GM21528 (cell line): ENCODE results near the gene ADCK1.
"Not testable (repeated sequence)": the region's sequence is repeated elsewhere in the genome, so short reads cannot be mapped to it uniquely, and the experiment has no call there.

Experiments
- ATAC-seq: cut with Tn5 transposase; IDR thresholded peaks from one replicate; pipeline ENCODE4 v1.9.1; 2021; ENCODE audit warnings: mild to moderate bottlenecking, moderate library complexity; ENCODE audit not compliant: unreplicated experiment, low FRiP score

Gene ADCK1

DNA sequence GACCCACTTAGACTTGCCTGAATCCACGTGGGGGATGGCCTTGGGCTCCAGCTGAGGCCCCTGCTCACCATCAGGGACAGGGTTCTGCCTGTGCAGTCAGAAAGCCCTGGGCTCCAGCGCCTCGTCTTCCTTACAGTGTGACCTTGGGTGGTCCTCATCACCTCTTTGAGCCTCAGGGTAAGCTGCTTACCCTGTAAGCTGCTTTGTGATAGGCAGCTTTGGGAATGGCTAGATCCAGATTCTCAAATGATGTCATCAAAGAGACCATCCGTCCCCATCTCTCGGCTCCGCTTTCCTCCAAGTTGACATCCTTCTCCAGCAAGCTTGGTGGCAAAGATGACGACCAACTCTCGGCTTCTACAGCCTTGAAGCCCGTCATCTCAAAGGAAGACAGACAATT, 127.0 kb downstream of the ADCK1 start:
- no peak for ATAC-seq

DNA sequence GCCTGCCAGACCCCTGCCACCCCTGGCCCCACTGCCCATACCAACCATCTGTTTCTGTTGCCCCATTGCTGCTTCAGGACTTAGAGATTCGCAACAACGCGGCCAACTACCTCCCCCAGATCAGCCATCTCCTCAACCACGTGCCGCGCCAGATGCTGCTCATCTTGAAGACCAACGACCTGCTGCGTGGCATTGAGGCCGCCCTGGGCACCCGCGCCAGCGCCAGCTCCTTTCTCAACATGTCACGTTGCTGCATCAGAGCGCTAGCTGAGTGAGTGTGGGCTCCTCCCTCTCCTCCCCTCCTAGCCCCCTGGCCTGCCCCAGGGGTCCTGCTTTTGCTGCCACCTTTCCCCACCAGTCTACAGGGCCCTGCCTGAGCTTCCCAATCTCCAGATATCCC, 131.5 kb downstream of the ADCK1 start:
- ATAC-seq: no peak

DNA sequence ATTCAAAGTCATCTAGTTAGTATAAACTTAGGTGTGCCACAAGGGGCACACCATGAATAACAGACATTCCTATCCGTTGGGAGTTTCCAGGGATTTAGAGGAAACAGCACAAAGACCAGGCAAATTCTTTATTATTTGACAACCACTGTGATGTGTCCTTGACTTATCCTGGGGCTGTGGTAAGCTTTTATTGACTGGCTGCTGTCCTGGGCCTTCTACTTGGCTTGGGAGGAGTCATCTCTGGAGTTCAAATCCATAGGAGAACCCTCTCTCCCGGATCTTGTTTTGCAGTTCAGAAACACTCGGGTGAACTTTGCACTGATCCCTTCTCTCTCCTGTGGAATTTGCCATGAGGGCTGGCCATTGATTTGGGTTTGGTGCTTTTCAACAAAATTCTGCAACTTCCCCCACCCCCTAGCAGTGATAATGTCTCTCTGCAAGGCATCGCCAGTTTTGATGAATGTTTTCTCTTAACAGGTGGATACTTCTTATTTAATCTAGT, 136.3 kb downstream of the ADCK1 start:
- ATAC-seq: no peak

DNA sequence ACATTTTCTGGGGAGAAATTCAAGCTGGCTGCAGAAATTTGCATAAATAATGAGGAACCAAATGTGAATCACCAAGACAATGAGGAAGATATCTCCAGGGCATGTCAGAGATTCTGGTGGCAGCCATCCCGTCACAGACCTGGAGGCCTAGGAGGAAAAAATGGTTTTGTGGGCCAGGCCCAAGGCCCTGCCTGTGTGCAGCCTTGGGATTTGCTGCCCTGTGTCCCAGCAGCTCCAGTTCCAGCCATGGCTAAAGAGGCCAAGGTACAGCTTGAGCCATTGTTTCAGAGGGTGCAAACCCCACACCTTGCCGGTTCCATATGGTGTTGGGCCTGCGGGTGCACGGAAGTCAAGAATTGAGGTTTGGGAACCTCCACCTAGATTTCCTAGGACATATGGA, 147.5 kb downstream of the ADCK1 start:
- no peak for ATAC-seq

DNA sequence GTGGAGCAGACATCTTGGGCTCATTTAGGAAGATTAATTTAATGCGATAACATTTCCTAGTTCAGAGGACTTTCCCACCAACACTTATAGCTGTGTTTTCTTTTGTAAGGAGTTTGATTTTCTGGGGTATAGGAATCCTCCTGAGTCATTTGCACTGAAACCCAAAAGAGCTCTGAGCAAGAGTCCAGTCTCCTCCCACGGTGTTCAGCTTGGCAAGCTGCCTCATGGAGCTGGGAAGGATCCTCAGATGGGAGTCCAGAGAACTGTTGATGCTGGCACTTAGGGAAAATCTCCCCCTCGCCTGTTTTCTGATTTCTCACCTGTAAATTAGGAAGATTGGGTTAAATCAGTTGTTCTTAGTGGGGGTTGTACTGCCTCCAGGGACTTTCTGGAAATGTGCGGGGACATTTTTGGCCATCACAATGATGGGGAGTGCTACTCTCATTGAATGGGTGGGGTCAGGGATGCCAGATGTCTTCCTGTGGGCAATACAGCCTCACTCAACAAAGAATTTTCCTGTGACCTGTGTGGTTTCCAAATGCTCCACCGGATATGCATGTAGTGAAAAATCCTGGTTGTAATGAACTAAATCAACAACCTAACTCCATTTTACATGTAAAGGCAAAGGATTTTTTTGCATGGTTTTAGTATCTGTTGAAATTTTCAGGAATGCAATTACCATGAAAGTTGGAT, 150.6 kb downstream of the ADCK1 start:
- no peak for ATAC-seq

DNA sequence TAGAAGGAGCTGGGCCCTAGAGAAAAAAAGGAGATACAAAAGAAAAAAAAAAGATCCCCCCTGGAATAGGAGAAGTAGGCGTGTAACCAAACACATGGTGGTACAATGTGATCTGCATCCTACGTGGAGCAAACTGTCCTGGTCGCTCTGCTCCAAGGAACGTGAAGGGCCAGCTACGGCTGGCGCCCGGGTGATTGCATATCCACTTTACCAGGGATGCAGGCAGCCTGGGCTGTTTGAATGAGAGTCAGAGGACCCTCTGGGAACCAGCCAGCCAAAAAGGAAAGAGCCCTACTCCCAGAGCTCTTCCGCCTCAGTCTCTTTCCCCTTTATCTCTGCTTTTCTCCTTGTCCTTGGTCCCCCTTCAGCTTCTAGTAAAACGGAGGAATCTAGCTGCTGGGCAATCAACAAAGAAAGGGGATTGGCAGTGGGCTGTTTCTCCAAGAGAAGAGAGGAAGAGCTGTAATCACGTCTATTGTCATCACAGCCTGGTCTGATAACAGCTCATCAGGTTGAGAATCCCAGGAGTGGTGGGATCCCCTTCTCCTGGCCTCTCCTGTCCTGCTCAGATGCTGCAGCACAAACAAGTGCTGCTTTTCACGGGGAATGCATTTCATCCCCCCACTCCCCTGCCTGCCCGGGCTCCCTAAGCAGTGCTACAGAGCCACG, 156.0 kb downstream of the ADCK1 start:
- no peak for ATAC-seq

DNA sequence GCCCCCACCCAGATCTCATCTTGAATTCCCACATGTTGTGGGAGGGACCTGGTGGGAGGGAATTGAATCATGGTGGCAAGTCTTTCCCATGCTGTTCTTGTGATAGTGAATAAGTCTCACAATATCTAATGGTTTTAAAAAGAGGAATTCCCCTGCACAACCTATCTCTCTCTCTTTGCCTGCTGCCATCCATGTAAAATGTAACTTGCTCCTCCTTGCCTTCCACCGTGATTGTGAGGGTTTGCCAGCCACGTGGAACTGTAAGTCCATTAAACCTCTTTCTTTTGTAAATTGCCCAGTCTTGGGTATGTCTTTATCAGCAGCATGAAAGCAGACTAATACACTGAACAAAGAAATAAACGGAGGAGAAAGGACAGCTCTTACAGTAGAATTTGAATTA, 159.8 kb downstream of the ADCK1 start:
- ATAC-seq: not testable (repeated sequence)

DNA sequence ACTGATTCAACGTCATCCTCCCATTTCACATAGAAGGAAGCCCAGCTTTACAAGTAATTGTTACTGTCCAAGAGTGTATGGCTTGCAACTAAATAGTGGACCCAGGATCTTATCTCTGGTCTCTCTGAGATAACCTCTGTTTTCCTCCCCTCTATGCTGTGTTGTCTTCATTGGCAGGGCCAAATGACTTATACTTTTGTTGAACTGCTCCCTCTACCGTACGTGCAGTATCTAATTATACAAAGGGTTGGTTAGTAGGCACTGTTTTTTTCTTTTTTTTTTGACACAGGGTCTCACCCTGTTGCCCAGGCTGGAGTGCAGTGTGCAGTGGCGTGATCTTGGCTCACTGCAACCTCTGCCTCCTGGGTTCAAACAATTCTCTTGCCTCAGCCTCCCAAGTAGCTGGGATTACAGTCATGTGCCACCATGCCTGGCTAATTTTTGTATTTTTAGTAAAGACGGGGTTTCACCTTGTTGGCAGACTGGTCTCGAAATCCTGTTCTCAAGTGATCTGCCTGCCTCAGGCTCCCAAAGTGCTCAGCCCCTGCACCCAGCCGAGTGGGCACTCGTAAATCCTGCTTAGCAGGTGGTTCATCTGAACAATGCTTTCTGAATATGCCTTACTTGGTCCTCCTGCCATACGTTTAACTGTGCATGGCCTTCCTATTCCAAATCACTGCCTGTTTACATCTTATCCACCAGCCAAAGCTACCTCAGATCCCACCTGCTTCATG, 162.1 kb downstream of the ADCK1 start:
- no peak for ATAC-seq

DNA sequence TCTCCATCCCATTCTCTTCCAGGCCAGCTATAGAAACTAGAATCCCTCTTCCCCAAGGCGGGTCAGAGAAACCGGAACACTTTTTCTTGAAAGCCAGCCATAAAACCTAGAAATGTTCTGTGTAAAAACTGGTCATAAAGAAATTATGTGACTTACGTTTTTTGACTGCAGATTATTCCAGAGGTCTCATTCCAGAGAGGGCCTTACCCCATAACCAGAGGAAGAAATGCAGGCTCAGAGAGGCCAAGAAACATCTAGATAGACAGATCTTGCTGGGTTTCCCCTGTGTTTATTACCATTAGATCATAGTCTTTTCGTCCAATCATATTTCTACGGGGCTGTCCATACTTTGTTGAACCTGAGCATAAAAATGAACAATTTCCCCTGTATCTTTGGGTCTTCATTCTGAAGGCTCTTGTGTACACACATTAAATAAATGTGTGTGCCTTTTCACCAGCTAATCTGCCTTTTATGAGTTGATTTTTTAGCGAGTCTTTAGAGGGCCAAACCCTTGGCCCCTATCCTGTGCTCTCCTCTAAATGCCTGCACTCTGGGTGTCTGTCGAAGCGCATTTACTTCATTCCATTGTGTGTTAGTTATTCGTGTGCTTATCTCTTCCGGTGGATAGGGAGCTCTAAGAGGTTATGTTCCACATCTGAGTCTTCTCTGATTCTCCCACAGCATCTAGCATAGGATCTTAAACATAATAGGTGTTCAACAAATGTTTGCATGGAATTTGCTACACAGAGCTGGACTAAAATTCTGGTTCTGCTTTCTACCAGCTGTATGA, 163.0 kb downstream of the ADCK1 start:
- ATAC-seq: no peak

DNA sequence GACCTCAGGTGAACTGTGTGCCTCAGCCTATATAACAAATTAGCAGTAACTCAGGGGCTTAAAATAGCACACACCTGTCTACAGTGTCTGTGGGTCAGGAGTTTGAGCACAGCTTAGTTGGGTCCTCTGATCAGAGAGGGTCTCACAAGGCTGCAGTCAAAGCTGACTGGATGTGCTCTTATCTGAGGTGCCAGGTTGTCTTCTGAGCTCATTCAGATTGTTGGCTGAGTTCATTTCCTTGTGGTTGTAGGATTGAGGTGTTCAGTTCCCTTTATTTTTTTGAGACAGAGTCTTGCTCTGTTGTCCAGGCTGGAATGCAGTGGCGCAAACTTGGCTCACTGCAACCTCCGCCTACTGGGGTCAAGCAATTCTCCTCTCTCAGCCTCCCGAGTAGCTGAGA, 164.7 kb downstream of the ADCK1 start:
- no peak for ATAC-seq

DNA sequence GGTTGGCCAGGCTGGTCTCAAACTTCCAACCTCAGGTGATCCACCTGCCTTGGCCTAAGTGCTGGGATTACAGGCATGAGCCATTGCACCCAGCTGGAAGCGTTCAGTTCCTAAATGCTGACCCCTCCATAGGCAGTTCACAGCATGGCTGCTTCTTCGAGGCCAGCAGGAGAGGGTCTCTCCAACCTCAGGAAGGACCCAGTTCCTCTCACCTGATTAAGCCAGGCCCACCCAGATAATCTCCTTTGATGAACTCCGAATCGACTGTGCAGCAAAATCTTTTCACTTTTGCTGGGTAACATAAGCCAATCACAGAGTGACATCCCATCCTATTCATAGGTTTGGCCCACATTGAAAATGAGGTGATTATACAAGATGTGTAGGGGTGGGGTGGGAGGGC, 165.1 kb downstream of the ADCK1 start:
- ATAC-seq: no peak

DNA sequence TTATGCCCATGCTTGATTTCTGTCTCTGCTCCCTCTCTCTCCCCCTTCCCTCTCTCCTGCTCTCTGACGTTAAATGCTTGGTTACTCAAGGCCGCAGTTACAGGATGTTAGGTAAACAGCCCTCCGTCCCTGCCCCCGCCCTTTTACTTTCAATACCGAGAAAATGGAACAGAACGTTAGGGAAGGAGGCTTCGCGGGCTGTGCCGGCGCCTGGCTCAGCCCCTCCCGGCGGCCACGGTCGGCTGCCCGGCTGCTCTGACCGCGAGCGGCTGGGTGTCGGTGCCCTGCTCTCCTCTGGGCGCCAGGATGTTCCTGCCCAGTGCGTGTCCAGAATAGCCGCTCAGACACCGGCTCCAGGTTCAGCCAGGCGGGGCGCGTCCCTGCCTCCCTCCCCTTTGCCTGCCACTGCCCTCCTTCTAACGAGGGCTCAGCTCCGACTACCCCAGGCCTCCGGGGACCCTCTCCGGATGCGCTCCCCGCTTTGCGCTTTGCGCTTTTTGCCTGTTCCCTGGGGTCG, 166.1 kb downstream of the ADCK1 start:
- ATAC-seq: peak; percentile 90

DNA sequence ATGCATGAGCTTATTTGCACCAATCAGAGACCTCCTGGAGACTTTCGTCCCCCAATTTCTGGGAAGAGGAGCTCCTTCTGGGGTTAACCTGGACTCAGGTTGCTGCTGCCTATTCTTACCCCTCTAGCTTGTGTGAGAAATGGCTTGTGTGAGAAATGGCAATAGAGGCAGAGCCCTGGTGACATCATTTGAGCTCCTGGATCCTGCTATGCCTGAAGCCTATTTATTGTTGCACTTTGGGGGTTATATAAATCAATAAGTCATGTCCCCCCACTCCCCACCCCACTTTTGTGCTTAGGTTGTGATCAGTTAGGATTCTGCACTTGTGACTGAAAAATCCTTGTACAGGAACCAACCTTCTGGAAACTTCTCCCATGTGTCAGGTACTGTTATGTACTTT, 167.2 kb downstream of the ADCK1 start:
- ATAC-seq: no peak

DNA sequence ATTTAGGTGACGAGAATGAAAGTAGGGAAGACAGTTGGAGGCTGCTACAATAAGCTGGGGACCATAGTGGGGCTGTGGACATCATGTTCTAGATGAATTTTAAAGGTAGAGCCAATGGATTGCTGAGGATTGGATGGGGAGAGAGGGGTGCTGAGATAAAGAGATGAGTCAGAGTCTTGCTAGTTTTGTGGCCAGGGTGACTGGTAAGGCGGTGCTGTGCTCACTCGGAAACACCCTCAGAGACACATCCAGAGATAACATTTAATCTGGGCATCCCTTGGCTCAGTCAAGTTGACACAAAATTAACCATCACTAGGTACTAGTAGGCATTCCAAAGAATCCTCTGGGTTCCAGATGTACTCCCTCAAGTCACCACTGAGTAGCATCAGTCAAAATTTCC, 170.7 kb downstream of the ADCK1 start:
- ATAC-seq: no peak

DNA sequence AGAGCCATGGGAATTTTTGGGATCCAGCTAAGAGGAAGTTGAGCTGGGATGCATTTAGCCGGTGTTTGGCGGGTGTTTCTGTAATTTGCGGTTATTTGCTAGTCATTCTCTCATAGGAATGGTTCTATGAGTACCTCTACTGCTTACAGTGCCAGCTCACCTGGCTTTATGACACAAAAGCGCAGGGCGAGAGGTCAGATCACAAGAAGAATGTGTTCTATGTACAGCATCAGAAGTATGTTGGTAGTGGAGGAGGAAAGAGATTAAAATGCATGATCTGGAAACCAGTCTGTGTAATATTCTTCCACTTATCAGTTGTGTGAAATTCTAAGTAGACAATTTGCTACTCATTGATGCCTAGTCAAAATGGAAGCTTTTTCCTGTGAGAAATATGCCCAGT, 173.3 kb downstream of the ADCK1 start:
- no peak for ATAC-seq

DNA sequence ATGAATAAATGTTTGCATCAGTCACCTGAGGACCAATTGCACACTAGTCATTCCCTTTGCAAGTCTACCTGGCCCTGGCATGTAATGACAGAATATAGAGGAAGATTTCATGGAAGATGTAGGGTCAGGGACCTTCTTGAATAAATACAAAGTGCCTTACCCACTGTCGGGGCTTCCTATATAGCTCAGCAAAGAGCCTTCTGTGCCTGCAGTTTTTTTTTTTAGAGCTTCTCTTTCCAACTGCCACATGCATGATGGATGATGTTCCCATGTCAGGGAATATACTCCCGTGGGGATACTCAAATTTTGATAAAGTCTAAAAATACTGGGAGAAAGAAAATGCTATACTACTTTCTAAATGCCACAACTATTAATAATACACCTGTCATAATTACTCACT, 176.7 kb downstream of the ADCK1 start:
- ATAC-seq: no peak

DNA sequence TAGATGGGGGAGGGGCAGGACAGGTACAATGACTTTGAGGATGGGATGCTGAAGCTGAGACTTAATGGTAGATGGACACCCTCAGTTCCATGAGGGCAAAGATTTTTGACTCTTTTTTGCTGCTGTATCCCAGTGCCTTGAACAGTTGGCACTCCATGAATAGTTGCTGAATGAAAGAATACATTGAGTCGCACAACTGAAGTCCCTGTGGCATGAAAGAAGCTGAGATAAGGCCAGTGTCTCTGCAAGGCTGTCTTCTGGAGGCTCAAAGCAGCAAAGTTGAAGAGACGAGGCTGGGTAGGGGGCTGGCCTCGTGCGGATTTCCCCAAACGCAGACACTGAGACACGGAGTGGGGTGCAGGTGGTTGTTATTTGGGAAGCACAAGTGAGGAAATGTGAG, 179.3 kb downstream of the ADCK1 start:
- no peak for ATAC-seq

DNA sequence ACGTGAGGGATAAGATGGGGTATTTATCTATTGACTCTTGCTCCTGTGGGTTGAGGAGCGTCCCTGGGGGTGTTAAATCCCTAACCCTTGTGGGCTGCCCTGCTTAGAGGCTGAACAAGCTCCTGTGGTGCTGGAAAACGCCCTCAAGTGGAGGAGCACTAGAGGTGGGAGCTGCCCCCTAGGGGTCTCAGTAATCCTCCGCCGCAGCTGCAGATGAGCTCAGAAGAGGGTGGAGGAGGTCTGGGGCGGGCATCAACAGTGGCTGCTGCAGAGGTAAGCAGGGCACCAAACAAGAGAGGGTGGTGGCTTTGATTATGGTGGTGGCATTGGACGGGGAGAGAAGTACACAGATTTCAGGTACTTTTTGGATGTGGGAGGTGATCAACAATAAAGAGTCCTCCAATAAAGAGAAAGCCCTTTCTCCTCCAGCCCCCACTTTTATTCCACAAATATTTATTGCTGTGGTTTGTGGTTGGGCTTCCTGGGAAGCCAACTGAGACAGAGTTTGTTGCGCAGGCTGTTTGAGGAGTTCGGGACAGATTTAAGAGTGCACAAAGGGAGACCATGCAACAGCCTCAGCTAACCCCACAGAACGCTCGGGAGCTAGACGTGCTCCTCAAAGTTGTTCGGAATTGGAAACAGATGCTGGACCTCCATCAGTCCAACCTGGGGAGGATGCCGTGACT, 179.9 kb downstream of the ADCK1 start:
- no peak for ATAC-seq

DNA sequence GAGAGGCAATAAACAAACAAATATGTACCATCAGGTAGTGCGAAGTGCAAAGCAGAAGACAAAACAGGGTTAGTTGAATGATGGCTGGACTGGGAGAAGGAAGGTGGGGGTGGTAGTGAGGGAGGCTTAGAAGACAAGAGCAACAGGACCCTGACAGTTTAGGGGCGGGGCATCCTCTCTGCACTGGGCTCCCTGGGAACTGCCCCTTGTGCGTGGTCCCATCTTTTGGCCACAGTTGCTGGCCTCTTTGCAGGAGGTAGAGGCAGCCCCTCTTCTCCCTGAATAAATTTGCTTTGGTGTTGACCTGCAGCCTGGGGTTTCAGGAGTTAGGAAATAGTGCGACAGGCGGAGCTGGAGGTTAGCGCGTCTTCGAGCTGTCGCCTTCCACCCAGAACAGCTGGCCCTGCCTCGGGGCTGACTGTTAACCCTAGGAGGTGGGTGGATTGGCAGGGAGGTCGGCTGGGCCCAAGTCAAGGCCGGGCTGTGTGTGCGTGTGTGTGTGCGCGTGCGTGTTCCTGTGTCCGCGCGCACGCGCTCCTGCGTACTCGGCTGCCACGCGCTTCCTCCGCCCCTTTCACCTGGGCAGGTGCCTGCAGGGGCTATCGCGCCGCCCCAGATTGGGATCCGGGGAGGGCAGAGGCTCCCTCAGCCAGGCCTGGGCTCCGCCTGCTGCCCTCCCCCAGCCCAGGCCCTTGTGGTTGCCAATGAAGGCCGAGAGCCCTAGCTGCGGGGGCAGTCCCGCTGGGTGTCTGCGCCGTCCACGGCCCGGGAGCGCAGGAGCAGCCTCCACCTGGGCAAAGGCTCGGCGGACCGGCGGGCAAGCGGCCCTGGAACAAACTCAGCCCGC, 180.8 kb downstream of the ADCK1 start:
- ATAC-seq: no peak
